ENCODE results near the gene ARMC5.
"Not testable (repeated sequence)": the region's sequence is repeated elsewhere in the genome, so short reads cannot be mapped to it uniquely, and the experiment has no call there.

The ARMC5 gene

DNA sequence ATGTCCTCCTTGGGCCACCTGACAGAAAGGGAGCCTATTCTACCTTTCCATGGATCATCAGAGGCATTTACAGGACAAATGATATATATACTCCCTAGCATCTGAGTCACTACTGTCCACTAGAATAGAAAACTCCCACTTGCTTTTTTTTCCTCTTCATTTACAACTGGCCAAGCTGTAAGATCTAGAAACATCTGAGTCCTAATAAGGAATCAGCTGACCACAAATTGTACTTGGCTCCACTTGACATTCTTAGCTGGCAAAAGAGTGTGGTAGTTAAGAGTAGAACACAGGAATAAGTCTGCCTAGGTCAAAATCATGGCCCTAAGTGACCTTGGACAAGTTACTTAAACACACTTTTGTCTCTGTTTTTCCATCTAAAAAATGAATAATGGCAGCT lies 43.7 kb downstream of the ARMC5 start:
- no peak for DNase-seq

DNA sequence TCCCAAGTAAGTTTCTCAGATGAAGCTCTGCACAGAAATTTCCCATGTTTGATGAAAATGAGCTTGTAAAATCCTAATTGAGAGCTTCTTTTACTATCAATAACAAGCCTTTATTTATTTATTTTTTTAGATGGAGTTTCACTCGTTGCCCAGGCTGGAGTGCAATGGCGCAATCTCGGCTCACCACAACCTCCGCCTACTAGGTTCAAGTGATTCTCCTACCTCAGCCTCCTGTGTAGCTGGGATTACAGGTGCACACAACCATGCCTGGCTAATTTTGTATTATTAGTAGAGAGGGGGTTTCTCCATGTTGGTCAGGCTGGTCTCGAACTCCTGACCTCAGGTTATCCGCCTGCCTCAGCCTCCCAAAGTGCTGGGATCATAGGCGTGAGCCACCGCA lies 44.3 kb downstream of the ARMC5 start:
- not testable (repeated sequence) for DNase-seq

DNA sequence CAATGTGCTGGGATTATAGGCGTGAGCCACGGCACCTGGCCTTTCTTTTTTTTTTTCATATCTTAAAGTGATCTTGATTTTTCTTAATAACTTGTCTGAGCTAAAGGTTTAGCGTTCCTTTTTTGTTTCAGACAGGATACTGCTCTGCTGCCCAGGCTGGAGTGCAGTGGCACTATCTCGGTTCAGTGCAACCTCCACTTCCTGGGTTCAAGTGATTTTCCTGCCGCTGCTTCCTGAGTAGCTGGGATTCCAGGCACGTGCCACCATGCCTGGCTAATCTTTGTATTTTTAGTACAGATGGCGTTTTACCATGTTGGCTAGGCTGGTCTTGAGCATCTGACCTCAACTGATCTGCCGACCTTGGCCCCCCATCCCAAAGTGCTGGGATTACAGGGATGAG lies 44.9 kb downstream of the ARMC5 start:
- DNase-seq = no peak

DNA sequence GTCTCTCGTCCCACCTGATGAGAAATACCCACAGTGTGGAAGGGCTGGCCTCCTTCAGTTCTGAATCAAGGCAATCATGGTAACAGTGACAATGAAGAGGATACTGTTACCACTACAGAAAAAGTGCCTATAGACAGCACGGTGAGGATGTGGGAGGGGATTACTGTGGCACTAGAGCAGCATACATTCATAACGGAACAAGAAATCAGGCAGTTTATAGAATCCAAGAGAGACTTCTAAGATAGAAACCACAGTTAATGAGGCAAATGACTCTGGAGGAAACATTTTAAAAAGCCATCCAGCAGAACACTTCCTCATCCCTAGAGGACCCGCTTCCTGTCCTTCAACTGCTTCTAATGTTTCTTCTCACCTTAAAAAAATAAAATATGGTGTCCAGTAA lies 46.2 kb downstream of the ARMC5 start:
- DNase-seq = no peak

DNA sequence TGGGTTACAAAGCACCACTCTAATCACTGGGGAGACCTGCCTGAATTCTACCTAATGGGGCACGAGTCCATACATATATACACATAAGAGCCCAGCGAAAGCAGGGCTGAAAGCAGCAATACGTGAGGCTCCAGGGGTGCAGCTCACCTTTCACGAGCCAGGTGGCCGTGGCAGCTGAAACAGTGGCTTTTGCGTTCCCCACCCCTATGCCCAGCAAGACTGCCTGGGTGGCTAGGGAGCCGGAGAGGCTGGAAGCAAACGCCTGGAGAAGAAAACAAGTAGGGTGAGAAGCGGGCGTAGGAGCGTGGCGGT lies 48.3 kb downstream of the ARMC5 start:
- DNase-seq = no peak

DNA sequence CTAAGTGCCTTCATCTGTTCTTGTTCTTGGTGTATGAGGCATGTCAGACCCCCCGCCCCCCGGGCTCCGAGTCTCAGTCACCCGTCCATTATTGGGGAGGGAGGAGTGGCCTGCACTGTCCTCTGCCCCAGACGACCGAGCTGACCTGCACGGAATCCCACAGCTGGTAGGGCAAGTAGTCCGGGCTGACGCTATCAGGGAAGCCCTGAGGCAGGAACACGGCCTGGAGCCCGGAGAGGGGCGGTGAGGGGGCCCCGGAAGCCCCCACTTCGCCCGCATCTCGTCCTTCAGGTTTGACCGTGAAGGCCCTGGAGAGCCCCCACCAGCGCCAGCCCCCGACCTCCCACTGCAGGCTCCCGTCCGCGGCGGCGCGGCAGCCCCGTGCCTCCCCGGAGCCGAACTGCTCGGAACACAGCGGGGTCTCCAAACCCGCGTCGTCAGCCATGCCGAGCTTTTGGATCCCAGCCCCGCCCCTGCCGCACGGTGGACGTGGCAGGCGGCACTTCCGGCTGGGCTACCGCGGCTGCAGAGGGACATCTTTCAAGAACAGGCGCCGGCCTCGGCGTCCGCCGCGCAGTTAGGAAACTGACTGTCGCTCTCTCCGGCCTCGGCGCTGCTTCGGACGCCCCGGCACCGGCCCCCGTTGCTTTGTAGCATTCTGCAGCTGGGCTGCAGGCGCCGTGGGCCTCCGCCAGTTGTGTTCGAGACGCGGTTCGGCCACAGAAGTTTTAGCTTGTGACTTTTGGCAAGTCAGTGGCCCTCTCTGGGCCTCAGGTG lies 48.8 kb downstream of the ARMC5 start, which contains the start of gene RUSF1:
Gene RUSF1 (minus strand): TSS at position 463 of the 777 bp plus-strand sequence. CDS start 18 bp downstream, at position 445.
- DNase-seq = peak; percentile 83 to 84

DNA sequence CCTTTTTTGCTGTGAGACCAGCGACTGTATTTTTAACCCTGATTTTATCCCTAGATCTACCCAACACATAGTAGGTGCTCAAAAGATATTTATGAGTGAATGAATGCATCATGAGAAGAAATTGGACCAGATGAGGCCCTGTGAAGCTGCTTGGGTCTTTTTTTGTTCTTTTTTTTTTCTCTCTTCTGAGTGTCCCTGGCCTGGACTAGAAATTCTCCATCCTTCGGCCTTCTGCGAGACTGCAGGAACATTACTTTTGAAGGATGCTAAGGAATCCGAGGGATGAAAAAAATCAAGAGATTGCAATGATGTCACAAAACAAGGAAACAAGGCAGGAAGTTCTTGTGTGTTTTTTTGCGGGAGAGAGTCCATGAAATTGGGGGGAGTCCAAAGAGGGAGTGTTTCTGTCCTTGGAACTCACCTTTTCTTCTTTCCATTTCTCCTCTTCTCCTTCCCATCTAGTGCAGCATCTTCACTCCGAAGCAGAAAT lies 49.5 kb downstream of the ARMC5 start:
- no peak for DNase-seq

DNA sequence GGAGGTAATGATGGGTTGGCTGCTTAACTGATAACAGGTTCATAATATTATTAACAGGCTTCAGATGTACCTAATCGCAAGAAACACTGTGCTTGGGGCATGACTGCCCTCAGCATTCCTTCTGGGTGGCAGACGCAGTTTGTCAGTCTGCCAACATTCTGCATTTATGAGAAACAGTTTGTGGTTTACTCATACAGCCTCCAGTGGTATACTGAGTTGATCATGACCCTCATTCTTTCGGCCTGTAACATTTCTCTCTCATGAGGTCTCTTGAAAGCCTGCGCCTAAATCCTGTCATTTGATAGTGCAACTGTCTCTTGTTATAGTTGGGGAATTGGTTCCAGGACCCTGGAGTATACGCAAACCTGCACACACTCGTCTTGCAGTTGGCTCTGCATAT lies 53.8 kb downstream of the ARMC5 start:
- no peak for DNase-seq

DNA sequence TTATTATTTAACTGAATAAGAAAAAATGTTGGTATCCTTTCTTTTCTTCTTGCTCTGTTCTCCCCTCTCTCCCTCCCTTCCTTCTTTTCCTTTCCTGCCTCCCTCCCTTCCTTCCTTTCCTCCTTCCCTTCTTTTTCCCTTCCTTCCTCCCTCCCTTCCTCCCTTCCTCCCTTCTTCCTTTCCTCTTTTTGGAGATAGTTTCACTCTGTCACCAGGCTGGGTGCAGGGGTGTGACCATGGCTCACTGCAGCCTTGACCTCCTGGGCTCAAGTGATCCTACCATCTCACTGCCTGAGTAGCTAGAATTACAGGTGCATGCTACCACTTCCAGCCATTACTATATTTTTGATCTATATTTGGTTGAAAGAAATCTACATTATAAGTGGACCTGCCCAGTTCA lies 54.6 kb downstream of the ARMC5 start:
- DNase-seq = no peak
